ENCODE measurements around the gene USP49.

The USP49 gene

GRCh38 chr6:41757931-41758640 is 137.1 kb downstream of the USP49 start:
- Histone ChIP-seq H3K36me3 (replicated peaks; ENCODE audit: low read depth, low read length) (no peaks in the 10 kb centered on the region), H3K9ac (ENCODE audit: low read length) (no peak overlapping the region), H2AFZ (ENCODE audit: low read depth, low read length) (no peak overlapping the region), H3K9me3 (ENCODE audit: insufficient read depth, low read length) (no peaks in the 10 kb centered on the region), H3K27ac (ENCODE audit: low read length) (no peak overlapping the region), H3K79me2 (ENCODE audit: low read length) (no peaks in the 10 kb centered on the region), H3K27me3 (ENCODE audit: low read depth, low read length) (peaks cover 13% of the 10 kb centered on the region), H3K4me3 (ENCODE audit: low read length) (no peak overlapping the region), H4K20me1 (ENCODE audit: insufficient read depth, low read length) (no peaks in the 10 kb centered on the region), H3K4me2 (ENCODE audit: low read length) (no peak overlapping the region), H3K4me1 (ENCODE audit: low read length) (peaks cover 8% of the 10 kb centered on the region)
- TF ChIP-seq CTCF (IDR thresholded peaks at IDR 0.05; ENCODE audit: low read depth, low read length) (no peak), EZH2phosphoT487 (IDR thresholded peaks at IDR 0.05; ENCODE audit: low read depth) (no peak)

- Histone ChIP-seq H4K20me1 (ENCODE audit: insufficient read depth, low read length) (no peaks in the 10 kb centered on the region), H3K27ac (ENCODE audit: low read length) (no peak overlapping the region), H3K9ac (ENCODE audit: low read length) (no peak overlapping the region), H3K4me1 (ENCODE audit: low read length) (peaks cover 8% of the 10 kb centered on the region), H3K9me3 (ENCODE audit: insufficient read depth, low read length) (no peaks in the 10 kb centered on the region), H3K4me2 (ENCODE audit: low read length) (no peak overlapping the region), H2AFZ (ENCODE audit: low read depth, low read length) (no peak overlapping the region), H3K4me3 (ENCODE audit: low read length) (no peak overlapping the region), H3K79me2 (ENCODE audit: low read length) (no peaks in the 10 kb centered on the region), H3K27me3 (ENCODE audit: low read depth, low read length) (peaks cover 13% of the 10 kb centered on the region), H3K36me3 (replicated peaks; ENCODE audit: low read depth, low read length) (no peaks in the 10 kb centered on the region)
- TF ChIP-seq CTCF (IDR thresholded peaks at IDR 0.05; ENCODE audit: low read depth, low read length) (no peak), EZH2phosphoT487 (IDR thresholded peaks at IDR 0.05; ENCODE audit: low read depth) (no peak)
Measured at GRCh38 chr6:41757271-41757670, 137.9 kb downstream of the USP49 start.

- H3K36me3 ChIP-seq (replicated peaks; ENCODE audit: low read depth, low read length) = no peaks in the 10 kb centered on the region
- no peak overlapping the region for H3K4me3 ChIP-seq (ENCODE audit: low read length)
- peaks cover 13% of the 10 kb centered on the region for H3K27me3 ChIP-seq (ENCODE audit: low read depth, low read length)
- no peaks in the 10 kb centered on the region for H3K79me2 ChIP-seq (ENCODE audit: low read length)
- no peak overlapping the region for H2AFZ ChIP-seq (ENCODE audit: low read depth, low read length)
- H3K4me1 ChIP-seq (ENCODE audit: low read length) = peaks cover 8% of the 10 kb centered on the region
- no peak for TF ChIP-seq EZH2phosphoT487 (IDR thresholded peaks at IDR 0.05; ENCODE audit: low read depth)
- TF ChIP-seq CTCF (IDR thresholded peaks at IDR 0.05; ENCODE audit: low read depth, low read length) = no peak
- H4K20me1 ChIP-seq (ENCODE audit: insufficient read depth, low read length) = no peaks in the 10 kb centered on the region
- no peaks in the 10 kb centered on the region for H3K9me3 ChIP-seq (ENCODE audit: insufficient read depth, low read length)
- H3K9ac ChIP-seq (ENCODE audit: low read length) = no peak overlapping the region
- H3K27ac ChIP-seq (ENCODE audit: low read length) = no peak overlapping the region
- H3K4me2 ChIP-seq (ENCODE audit: low read length) = no peak overlapping the region
Measured at GRCh38 chr6:41756354-41756753, 138.8 kb downstream of the USP49 start.

GRCh38 chr6:41755895-41756294 is 139.3 kb downstream of the USP49 start:
- no peaks in the 10 kb centered on the region for H3K9me3 ChIP-seq (ENCODE audit: insufficient read depth, low read length)
- no peaks in the 10 kb centered on the region for H3K79me2 ChIP-seq (ENCODE audit: low read length)
- TF ChIP-seq CTCF (IDR thresholded peaks at IDR 0.05; ENCODE audit: low read depth, low read length) (no peak), EZH2phosphoT487 (IDR thresholded peaks at IDR 0.05; ENCODE audit: low read depth) (no peak)
- peaks cover 13% of the 10 kb centered on the region for H3K27me3 ChIP-seq (ENCODE audit: low read depth, low read length)
- H3K36me3 ChIP-seq (replicated peaks; ENCODE audit: low read depth, low read length) = no peaks in the 10 kb centered on the region
- no peak overlapping the region for H2AFZ ChIP-seq (ENCODE audit: low read depth, low read length)
- no peak overlapping the region for H3K4me3 ChIP-seq (ENCODE audit: low read length)
- H4K20me1 ChIP-seq (ENCODE audit: insufficient read depth, low read length) = no peaks in the 10 kb centered on the region
- no peak overlapping the region for H3K4me2 ChIP-seq (ENCODE audit: low read length)
- H3K9ac ChIP-seq (ENCODE audit: low read length) = no peak overlapping the region
- H3K4me1 ChIP-seq (ENCODE audit: low read length) = peaks cover 8% of the 10 kb centered on the region
- no peak overlapping the region for H3K27ac ChIP-seq (ENCODE audit: low read length)
